AG04449 (cell line): Measurements from ENCODE around the gene FEM1C.

Experiments
- CTCF ChIA-PET: fragments of 350-600 bp; formaldehyde crosslinking; extraction: SDS; loops from one replicate; lab custom pipeline; 2021; ENCODE audit warnings: antibody characterized with exemption; lab: Yijun Ruan, JAX
- POLR2A ChIA-PET: fragments of 400-600, 350-600 bp; formaldehyde crosslinking; extraction: SDS; loops from one replicate; lab custom pipeline; 2020; ENCODE audit warnings: antibody characterized with exemption, inconsistent platforms; lab: Yijun Ruan, JAX
- DNase-seq: peaks from one replicate; pipeline ENCODE4 v3.0.0-alpha.2; 2010; ENCODE audit warnings: low read depth, low spot score
- H3K4me3 ChIP-seq: 2 replicates; pipeline ENCODE4 v1.5.1; 2011; ENCODE audit warnings: low read depth, mild to moderate bottlenecking, control low read depth, low read length
- TF ChIP-seq, protein P1 (sequence below): IDR thresholded peaks from one replicate; pipeline ENCODE4 v1.5.1; 2011; ENCODE audit warnings: mild to moderate bottlenecking, moderate library complexity, low read length, control low read depth, inconsistent platforms; ENCODE audit not compliant: insufficient read depth; ENCODE audit errors: missing control alignments

FEM1C gene

DNA sequence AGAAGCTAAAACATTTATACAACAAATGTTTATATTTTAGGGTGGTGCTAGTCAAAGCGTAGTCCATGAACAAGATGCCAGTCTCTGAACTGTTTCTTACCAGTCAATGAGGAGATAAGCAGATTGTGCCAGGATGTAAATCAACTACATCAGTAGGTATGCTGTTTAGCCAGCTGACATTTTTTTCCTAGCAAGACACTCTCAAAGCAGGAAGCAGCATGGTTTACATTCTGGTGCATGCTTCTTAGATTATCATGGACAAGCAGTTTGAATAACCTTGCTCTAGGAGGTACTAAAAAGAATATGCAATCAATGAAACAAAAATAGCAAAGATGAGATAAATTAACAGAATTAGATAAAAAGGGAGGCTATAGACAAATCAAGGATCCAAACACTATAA is 40.7 kb upstream of the FEM1C start:
- DNase-seq = no peak

DNA sequence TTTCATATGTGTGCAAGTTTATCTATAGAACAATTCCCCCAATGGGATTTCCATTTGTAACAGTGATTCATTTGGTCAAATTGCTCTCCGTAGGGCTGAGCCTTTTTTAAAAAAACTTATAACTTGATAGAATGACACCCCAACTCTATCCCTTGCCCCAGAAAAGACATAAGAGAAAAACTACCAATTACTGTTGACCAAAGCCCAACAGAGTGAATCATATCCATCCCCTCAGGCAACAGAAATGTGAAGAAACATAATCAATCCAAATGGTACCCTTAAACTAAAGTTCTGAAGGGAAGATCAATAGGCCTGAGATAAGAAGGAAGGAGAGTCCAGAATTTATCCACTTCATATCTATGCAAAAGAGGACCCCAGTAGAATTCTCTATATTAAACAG is 39.9 kb upstream of the FEM1C start:
- DNase-seq = no peak
- TF ChIP-seq, protein P1, sequence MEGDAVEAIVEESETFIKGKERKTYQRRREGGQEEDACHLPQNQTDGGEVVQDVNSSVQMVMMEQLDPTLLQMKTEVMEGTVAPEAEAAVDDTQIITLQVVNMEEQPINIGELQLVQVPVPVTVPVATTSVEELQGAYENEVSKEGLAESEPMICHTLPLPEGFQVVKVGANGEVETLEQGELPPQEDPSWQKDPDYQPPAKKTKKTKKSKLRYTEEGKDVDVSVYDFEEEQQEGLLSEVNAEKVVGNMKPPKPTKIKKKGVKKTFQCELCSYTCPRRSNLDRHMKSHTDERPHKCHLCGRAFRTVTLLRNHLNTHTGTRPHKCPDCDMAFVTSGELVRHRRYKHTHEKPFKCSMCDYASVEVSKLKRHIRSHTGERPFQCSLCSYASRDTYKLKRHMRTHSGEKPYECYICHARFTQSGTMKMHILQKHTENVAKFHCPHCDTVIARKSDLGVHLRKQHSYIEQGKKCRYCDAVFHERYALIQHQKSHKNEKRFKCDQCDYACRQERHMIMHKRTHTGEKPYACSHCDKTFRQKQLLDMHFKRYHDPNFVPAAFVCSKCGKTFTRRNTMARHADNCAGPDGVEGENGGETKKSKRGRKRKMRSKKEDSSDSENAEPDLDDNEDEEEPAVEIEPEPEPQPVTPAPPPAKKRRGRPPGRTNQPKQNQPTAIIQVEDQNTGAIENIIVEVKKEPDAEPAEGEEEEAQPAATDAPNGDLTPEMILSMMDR = no peak
- ChIA-PET CTCF (interaction anchor here (0.8 to 3.5 kb wide), 11 partner anchors 10 to 279 kb away, joined by 3 to 31 read pairs (median 4); no protein-coding TSS in a partner anchor), POLR2A (no interaction called here)
- H3K4me3 ChIP-seq = no peak overlapping the region

More for the DNA sequence above, 40.7 kb upstream of the FEM1C start:
- TF ChIP-seq, protein P1 = no peak
- H3K4me3 ChIP-seq = no peak overlapping the region
- CTCF ChIA-PET = interaction anchor here (0.7 to 3.5 kb wide), 14 partner anchors 9 to 289 kb away, joined by 3 to 31 read pairs (median 3); partner anchors contain the start of gene CCDC112
- POLR2A ChIA-PET = no interaction called here

DNA sequence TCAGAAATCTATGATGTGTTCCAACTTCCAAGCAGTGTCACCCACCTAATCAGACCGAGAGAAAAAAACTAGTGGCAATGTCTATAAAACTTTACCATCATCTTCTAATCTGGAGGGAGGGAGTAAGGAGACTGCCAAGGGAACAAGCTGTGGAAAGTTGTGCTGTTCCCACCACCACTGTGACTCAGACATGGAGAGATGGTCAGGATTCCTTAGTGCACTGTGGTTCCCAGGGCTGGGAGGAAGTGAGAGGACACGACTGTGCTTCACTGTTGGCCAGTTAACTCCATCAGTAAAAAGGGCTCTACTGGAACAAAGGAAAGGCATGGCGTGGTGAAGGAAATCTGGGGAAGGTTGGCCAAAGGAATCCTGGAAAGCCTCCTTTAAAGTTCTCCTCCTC is 38.9 kb upstream of the FEM1C start:
- POLR2A ChIA-PET = interaction anchor here (0.7 kb wide), 1 partner anchor 165 kb away, joined by 3 read pairs; no protein-coding TSS in a partner anchor
- TF ChIP-seq, protein P1 = no peak
- DNase-seq = peak; percentile 77
- CTCF ChIA-PET = interaction anchor here (0.7 to 3.5 kb wide), 7 partner anchors 9 to 280 kb away, joined by 3 to 31 read pairs (median 3); no protein-coding TSS in a partner anchor
- no peak overlapping the region for H3K4me3 ChIP-seq

DNA sequence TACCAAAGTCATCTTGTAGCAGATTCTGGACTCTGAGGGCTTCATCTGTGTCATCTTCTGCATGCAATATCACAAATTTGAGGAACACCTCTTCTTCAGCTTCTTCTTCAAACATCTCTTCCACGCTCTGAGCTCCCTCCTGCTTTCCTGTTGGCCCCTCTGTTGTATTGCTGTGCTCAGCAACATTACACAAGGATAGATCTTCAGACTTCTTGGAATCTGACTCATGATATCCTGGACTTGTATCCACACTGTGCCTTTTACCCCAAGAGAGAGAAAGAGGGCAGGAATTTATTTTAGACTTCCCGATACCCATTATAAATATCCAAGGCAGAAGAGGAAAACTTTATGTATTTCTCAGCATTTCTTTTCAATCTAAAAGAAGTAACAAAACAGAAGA is 36.4 kb upstream of the FEM1C start:
- no peak overlapping the region for H3K4me3 ChIP-seq
- TF ChIP-seq, protein P1 = no peak
- ChIA-PET POLR2A (no interaction called here), CTCF (interaction anchor here (0.6 to 1.5 kb wide), 2 partner anchors 204 to 271 kb away, joined by 3 to 8 read pairs; no protein-coding TSS in a partner anchor)
- DNase-seq = no peak

DNA sequence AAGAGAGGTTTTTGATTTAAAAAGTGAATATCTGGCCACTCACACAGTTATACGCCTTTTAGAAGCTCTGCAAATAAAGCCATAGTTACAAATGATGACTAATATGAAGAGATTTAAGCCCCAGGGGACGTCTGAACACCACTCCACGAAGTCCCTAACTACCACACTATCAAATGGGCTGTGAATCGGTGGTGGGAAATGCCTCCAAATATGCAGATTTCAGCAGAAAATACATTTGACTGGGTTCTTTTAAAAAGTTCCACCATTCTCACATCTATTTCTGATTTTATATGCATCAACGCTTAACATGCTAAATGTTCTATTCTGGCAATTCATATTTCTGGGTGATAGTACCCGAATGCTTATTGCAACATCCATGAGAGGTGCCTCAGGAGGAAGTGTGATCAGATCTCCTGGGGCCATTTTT is 35.2 kb upstream of the FEM1C start:
- ChIA-PET POLR2A (interaction anchor here (1.0 kb wide), 1 partner anchor 24 kb away, joined by 3 read pairs; no protein-coding TSS in a partner anchor), CTCF (interaction anchor here (0.8 to 1.0 kb wide), 3 partner anchors 201 to 271 kb away, joined by 3 read pairs; no protein-coding TSS in a partner anchor)
- TF ChIP-seq, protein P1 = no peak
- no peak for DNase-seq
- H3K4me3 ChIP-seq = no peak overlapping the region

DNA sequence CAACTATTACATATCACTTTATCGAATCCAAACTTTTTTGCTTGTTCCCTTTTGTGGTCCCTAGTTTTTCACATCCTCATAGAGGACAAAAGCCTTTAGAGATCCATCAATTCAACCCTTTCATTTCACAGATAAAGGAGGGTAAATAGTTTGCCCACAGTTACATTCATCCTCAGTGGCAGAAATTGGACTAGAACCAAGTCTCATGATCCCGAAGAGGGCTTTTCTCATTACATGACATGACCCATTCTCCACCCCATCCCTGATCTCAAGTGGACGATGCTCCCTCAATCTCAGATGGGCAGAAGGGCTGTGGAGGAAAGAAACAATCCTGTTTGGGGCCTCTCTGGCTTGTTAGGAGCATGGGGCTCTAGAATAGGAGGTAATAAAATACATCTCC is 34.6 kb upstream of the FEM1C start:
- CTCF ChIA-PET = interaction anchor here (0.8 to 5.6 kb wide), 4 partner anchors 11 to 270 kb away, joined by 3 to 36 read pairs (median 3); no protein-coding TSS in a partner anchor
- no peak for DNase-seq
- POLR2A ChIA-PET = interaction anchor here (1.0 kb wide), 1 partner anchor 25 kb away, joined by 3 read pairs; no protein-coding TSS in a partner anchor

More for the DNA sequence above, 34.6 kb upstream of the FEM1C start:
- TF ChIP-seq, protein P1 = no peak
- no peak overlapping the region for H3K4me3 ChIP-seq
